Retinal pigment epithelial cell (primary cell): ENCODE data around the gene STK24.

Experiments
- DNase-seq: peaks from one replicate; pipeline ENCODE4 v3.0.0-alpha.2; 2010; ENCODE audit warnings: low read depth
- H3K4me3 ChIP-seq: 2 replicates; pipeline ENCODE4 v1.5.1; 2011; ENCODE audit warnings: mild to moderate bottlenecking, low read length, control low read depth, moderate library complexity
- CTCF ChIP-seq: conservative IDR thresholded peaks from 2 replicates; pipeline ENCODE4 v1.5.1; 2011; ENCODE audit warnings: low read depth, low read length, control low read depth, inconsistent platforms

The STK24 gene

GRCh38 chr13:98537306-98537705 lies 39.6 kb downstream of the STK24 start:
- no peak for TF ChIP-seq CTCF
- no peak for DNase-seq
- H3K4me3 ChIP-seq = no peak overlapping the region

- H3K4me3 ChIP-seq = no peak overlapping the region
- no peak for TF ChIP-seq CTCF
- no peak for DNase-seq
Observed at GRCh38 chr13:98536729-98537128, 40.2 kb downstream of the STK24 start.

- H3K4me3 ChIP-seq = no peak overlapping the region
- no peak for DNase-seq
- TF ChIP-seq CTCF = no peak
Observed at GRCh38 chr13:98535501-98536354, 41.2 kb downstream of the STK24 start.

- H3K4me3 ChIP-seq = no peak overlapping the region
- TF ChIP-seq CTCF = no peak
- no peak for DNase-seq
Observed at GRCh38 chr13:98534821-98535220, 42.1 kb downstream of the STK24 start.

GRCh38 chr13:98533912-98534311 lies 43.0 kb downstream of the STK24 start:
- no peak for TF ChIP-seq CTCF
- H3K4me3 ChIP-seq = no peak overlapping the region
- DNase-seq = no peak

- no peak for DNase-seq
- H3K4me3 ChIP-seq = no peak overlapping the region
- no peak for TF ChIP-seq CTCF
Observed at GRCh38 chr13:98532254-98532653, 44.7 kb downstream of the STK24 start.

- TF ChIP-seq CTCF = no peak
- H3K4me3 ChIP-seq = no peak overlapping the region
- no peak for DNase-seq
Observed at GRCh38 chr13:98530217-98530616, 46.7 kb downstream of the STK24 start.
